T-cell (primary cell): Measurements from ENCODE around the gene WFDC10A. TPM values are rescaled to one million over a fixed set of nuclear protein-coding genes. Genes with fewer than 3 reads are reported as not detected.
"Not testable (repeated sequence)": the region's sequence is repeated elsewhere in the genome, so short reads cannot be mapped to it uniquely, and the experiment has no call there.

Experiments
- ATAC-seq, 4 experiments: fragments of 200-7000 bp in 3 of 4; fragments of 150-1000 bp in 1 of 4; cut with Tn5 transposase; replicated peaks in 1 of 4; 1 replicate in 3 of 4; 2 replicates in 1 of 4; pipeline ENCODE4 v1.10.0; 2021; ENCODE audit warnings: moderate library complexity in 3 of 4, mild to moderate bottlenecking in 2 of 4, moderate number of reproducible peaks in 1 of 4
- CTCF ChIA-PET, 2 donors: fragments of 300-600 bp; sonication (Branson Sonifier 250); formaldehyde crosslinking; loops; one replicate each; lab custom pipeline; 2022; ENCODE audit warnings: antibody characterized with exemption in 2 of 2; lab: Charles Lee
- POLR2A ChIA-PET, 2 donors: fragments of 300-600 bp; sonication (Branson Sonifier 250); formaldehyde crosslinking; loops; one replicate each; lab custom pipeline; 2022; ENCODE audit warnings: antibody characterized with exemption in 2 of 2; lab: Charles Lee
- DNase-seq, 35 experiments: peaks; one replicate each; pipeline versions ENCODE4 v3.0.0 to v3.0.0-alpha.2; 2013 to 2023
- H3K27ac ChIP-seq: one replicate; pipeline ENCODE4 v1.5.1; 2013; ENCODE audit warnings: low read length
- H3K27me3 ChIP-seq, 2 experiments: replicated peaks in 1 of 2; 1 replicate in 1 of 2; 2 replicates in 1 of 2; pipeline versions ENCODE4 v1.6.1 to v1.7.0; 2013; ENCODE audit warnings: low read length in 1 of 2, mixed read lengths in 1 of 2; ENCODE audit not compliant: control insufficient read depth in 2 of 2, insufficient read depth in 2 of 2; ENCODE audit errors: extremely low read depth in 1 of 2
- H3K36me3 ChIP-seq, 2 donors: 1 replicate in 1 of 2; 2 replicates in 1 of 2; pipeline versions ENCODE4 v1.6.1 to v1.7.0; 2013; ENCODE audit warnings: low read length in 1 of 2; ENCODE audit not compliant: control insufficient read depth in 2 of 2, insufficient read depth in 1 of 2; ENCODE audit errors: extremely low read depth in 1 of 2
- H3K4me1 ChIP-seq, 2 experiments: 1 replicate in 1 of 2; 2 replicates in 1 of 2; pipeline versions ENCODE4 v1.6.1 to v1.7.0; 2013; ENCODE audit warnings: low read length in 2 of 2, mixed read lengths in 1 of 2; ENCODE audit not compliant: insufficient read depth in 2 of 2, control insufficient read depth in 1 of 2; ENCODE audit errors: extremely low read depth in 1 of 2
- H3K4me3 ChIP-seq, 2 donors: 1 replicate in 1 of 2; 2 replicates in 1 of 2; pipeline versions ENCODE4 v1.5.1 to v1.7.0; 2013; ENCODE audit warnings: mild to moderate bottlenecking in 2 of 2, low read length in 1 of 2, moderate library complexity in 1 of 2; ENCODE audit not compliant: control insufficient read depth in 1 of 2; ENCODE audit errors: extremely low read depth in 1 of 2
- H3K9me3 ChIP-seq: 2 replicates; pipeline ENCODE4 v1.7.0; 2013
- H3K27ac Mint-ChIP-seq, 2 donors: one replicate each; pipeline ENCODE4 v1.8.0; 2020 to 2021; ENCODE audit warnings: mild to moderate bottlenecking in 2 of 2, mixed read lengths in 2 of 2
- H3K27me3 Mint-ChIP-seq, 2 donors: one replicate each; pipeline ENCODE4 v1.8.0; 2021 to 2022; ENCODE audit warnings: mixed read lengths in 2 of 2
- H3K36me3 Mint-ChIP-seq: one replicate; pipeline ENCODE4 v1.8.0; 2021; ENCODE audit warnings: mixed read lengths
- H3K4me1 Mint-ChIP-seq, 3 donors: one replicate each; pipeline ENCODE4 v1.8.0; 2020 to 2022; ENCODE audit warnings: mixed read lengths in 3 of 3, mild to moderate bottlenecking in 1 of 3
- H3K4me3 Mint-ChIP-seq, 3 donors: one replicate each; pipeline ENCODE4 v1.8.0; 2020 to 2022; ENCODE audit warnings: mild to moderate bottlenecking in 3 of 3, mixed read lengths in 3 of 3, moderate library complexity in 3 of 3
- H3K9me3 Mint-ChIP-seq, 3 donors: one replicate each; pipeline ENCODE4 v1.8.0; 2020 to 2022; ENCODE audit warnings: mixed read lengths in 3 of 3
- WGBS: methylation state at CpG from one replicate; pipeline ENCODE4 v1.1.5; 2013; ENCODE audit warnings: missing lambda C conversion rate; ENCODE audit not compliant: insufficient coverage; 5-methylcytosine and 5-hydroxymethylcytosine counted together
- total RNA-seq, 35 experiments: library from RNA in 6 of 35; stranded (reverse) in 6 of 35; fragments of 120-200 nt in 1 of 35; gene quantifications; one replicate each; pipeline versions ENCODE4 v1.2.1 to v1.2.4 and lab custom pipeline; 2013 to 2026

Gene WFDC10A
- total RNA-seq, 5 donors from 2014 or later (not counting 1 experiment from before 2014, with no cell fraction given): not detected

DNA sequence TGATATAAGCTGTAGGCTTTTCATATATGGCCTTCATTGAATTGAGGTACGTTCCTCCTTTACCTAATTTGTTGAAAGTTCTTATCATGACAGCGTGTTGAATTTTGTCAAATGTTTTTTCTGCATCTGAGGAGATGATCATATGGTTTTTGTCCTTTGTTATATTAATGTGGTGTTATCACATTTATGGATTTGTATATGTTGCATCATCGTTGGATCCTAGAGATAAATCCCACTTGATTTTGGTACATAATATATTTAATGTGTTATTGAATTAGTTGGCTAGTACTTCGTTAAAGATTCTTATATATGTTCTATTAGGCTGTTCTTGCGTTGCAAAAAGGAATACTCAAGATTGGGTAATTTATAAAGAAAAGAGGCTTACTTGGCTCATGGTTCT, 10.1 kb downstream of the WFDC10A start:
- no CpG with 5 or more reads among the region's 5 CpGs for WGBS
- POLR2A ChIA-PET: no interaction called here
- DNase-seq (no peak), ATAC-seq (no peak)
- no peak overlapping the region for H3K4me3 Mint-ChIP-seq
- H3K4me1 Mint-ChIP-seq: no peaks in the 10 kb centered on the region
- CTCF ChIA-PET: interaction anchor here in 1 of 2 donors (0.9 kb wide), 1 partner anchor 86 kb away, joined by 8 read pairs; no protein-coding TSS in a partner anchor
- H3K27ac Mint-ChIP-seq: no peak overlapping the region
- no peaks in the 10 kb centered on the region for H3K9me3 Mint-ChIP-seq
- H3K36me3 Mint-ChIP-seq: no peaks in the 10 kb centered on the region
- Histone ChIP-seq H3K27ac (no peak overlapping the region), H3K27me3 (peaks cover 0 to 2% of the 10 kb centered on the region in 2 experiments), H3K9me3 (no peaks in the 10 kb centered on the region), H3K36me3 (no peaks in the 10 kb centered on the region), H3K4me3 (no peak overlapping the region), H3K4me1 (no peaks in the 10 kb centered on the region)
- H3K27me3 Mint-ChIP-seq: peaks cover 16 to 20% of the 10 kb centered on the region in 2 donors

- H3K27ac Mint-ChIP-seq, H3K4me3 Mint-ChIP-seq, CTCF ChIA-PET, H3K27me3 ChIP-seq, H3K4me1 Mint-ChIP-seq, H3K9me3 Mint-ChIP-seq, ATAC-seq, H3K4me3 ChIP-seq, H3K9me3 ChIP-seq, H3K36me3 ChIP-seq, H3K36me3 Mint-ChIP-seq, H3K4me1 ChIP-seq, POLR2A ChIA-PET, DNase-seq, H3K27ac ChIP-seq: not testable (repeated sequence)
- peaks cover 17 to 21% of the 10 kb centered on the region in 2 donors for H3K27me3 Mint-ChIP-seq
- WGBS: 100% methylated on average over 11 of the region's 24 CpGs
These were observed 11.5 kb downstream of the WFDC10A start for GRCh38 chr20:45641076-45641475.

GRCh38 chr20:45645869-45646268, 16.3 kb downstream of the WFDC10A start:
- H3K36me3 ChIP-seq, H3K27ac ChIP-seq, H3K36me3 Mint-ChIP-seq, POLR2A ChIA-PET, H3K4me3 ChIP-seq, CTCF ChIA-PET, H3K9me3 Mint-ChIP-seq, H3K4me1 Mint-ChIP-seq, ATAC-seq, H3K27ac Mint-ChIP-seq, H3K27me3 ChIP-seq, H3K4me3 Mint-ChIP-seq, DNase-seq, H3K9me3 ChIP-seq, H3K4me1 ChIP-seq: not testable (repeated sequence)
- WGBS: 92% methylated on average over 10 of the region's 28 CpGs
- peaks cover 11 to 16% of the 10 kb centered on the region in 2 donors for H3K27me3 Mint-ChIP-seq

- ATAC-seq (no peak), DNase-seq (no peak)
- CTCF ChIA-PET: no interaction called here
- H3K27me3 ChIP-seq: peaks cover 0 to 8% of the 10 kb centered on the region in 2 experiments
- no peaks in the 10 kb centered on the region for H3K36me3 ChIP-seq
- no peaks in the 10 kb centered on the region for H3K9me3 ChIP-seq
- H3K4me3 Mint-ChIP-seq: no peak overlapping the region
- no peak overlapping the region for H3K4me3 ChIP-seq
- no peak overlapping the region for H3K27ac ChIP-seq
- WGBS: 100% methylated on average over 1 of the region's 3 CpGs
- H3K4me1 Mint-ChIP-seq: no peaks in the 10 kb centered on the region
- no peaks in the 10 kb centered on the region for H3K4me1 ChIP-seq
- POLR2A ChIA-PET: no interaction called here
- H3K27ac Mint-ChIP-seq: no peak overlapping the region
- peaks cover 10 to 19% of the 10 kb centered on the region in 2 donors for H3K27me3 Mint-ChIP-seq
- no peaks in the 10 kb centered on the region for H3K9me3 Mint-ChIP-seq
- no peaks in the 10 kb centered on the region for H3K36me3 Mint-ChIP-seq
These were observed 17.3 kb downstream of the WFDC10A start for GRCh38 chr20:45646875-45647274.

- 60% methylated on average over 1 of the region's 1 CpG for WGBS
- ATAC-seq: no peak
- Mint-ChIP-seq H3K36me3 (no peaks in the 10 kb centered on the region), H3K4me3 (no peak overlapping the region), H3K9me3 (no peaks in the 10 kb centered on the region), H3K27ac (no peak overlapping the region), H3K4me1 (no peaks in the 10 kb centered on the region), H3K27me3 (peaks cover 10 to 21% of the 10 kb centered on the region in 2 donors)
- DNase-seq: no peak
- CTCF ChIA-PET: no interaction called here
- Histone ChIP-seq H3K27me3 (peaks cover 0 to 8% of the 10 kb centered on the region in 2 experiments), H3K9me3 (no peaks in the 10 kb centered on the region), H3K4me3 (no peak overlapping the region), H3K4me1 (no peaks in the 10 kb centered on the region), H3K36me3 (no peaks in the 10 kb centered on the region), H3K27ac (no peak overlapping the region)
- POLR2A ChIA-PET: no interaction called here
These were observed 18.0 kb downstream of the WFDC10A start for GRCh38 chr20:45647441-45648050.

GRCh38 chr20:45649312-45649863, 19.8 kb downstream of the WFDC10A start:
- ATAC-seq (no peak), DNase-seq (no peak)
- peaks cover 0 to 8% of the 10 kb centered on the region in 2 experiments for H3K27me3 ChIP-seq
- Mint-ChIP-seq H3K27ac (no peak overlapping the region), H3K4me3 (no peak overlapping the region), H3K36me3 (no peaks in the 10 kb centered on the region), H3K9me3 (no peaks in the 10 kb centered on the region), H3K4me1 (no peaks in the 10 kb centered on the region), H3K27me3 (peaks cover 14 to 29% of the 10 kb centered on the region in 2 donors)
- no peaks in the 10 kb centered on the region for H3K4me1 ChIP-seq
- ChIA-PET POLR2A (no interaction called here), CTCF (no interaction called here)
- H3K36me3 ChIP-seq: no peaks in the 10 kb centered on the region
- H3K4me3 ChIP-seq: no peak overlapping the region
- no peaks in the 10 kb centered on the region for H3K9me3 ChIP-seq
- H3K27ac ChIP-seq: no peak overlapping the region
- WGBS: 86% methylated on average over 4 of the region's 6 CpGs
